ENCODE measurements around the gene FCN2. TPM values are rescaled to one million over a fixed set of nuclear protein-coding genes. Genes with fewer than 3 reads are reported as not detected.

FCN2 gene
- polyA plus RNA-seq, 1 donor (not counting 4 experiments of a cell fraction or from before 2014, with no cell fraction given): not detected

DNA sequence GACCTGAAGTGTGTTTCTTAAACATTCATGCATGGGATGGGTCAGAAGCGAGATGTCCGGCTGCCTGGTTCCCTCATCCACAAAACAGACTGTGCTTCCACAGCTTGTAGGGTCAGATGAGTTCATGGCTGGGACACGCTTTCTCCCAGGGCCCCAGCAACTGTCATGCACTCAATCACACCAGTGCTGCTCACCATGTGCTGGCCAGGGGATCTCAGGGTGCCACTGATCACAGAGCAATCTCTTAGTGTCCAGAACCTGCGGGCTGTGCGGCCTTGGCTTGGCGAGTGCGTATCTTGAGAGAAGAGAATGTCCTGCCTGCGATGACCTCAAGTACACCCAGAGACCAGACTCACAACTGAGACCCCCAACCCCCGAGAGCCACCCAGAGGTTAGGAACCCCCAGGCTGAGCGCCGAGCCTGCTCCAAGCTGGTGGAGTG, 26.0 kb upstream of the FCN2 start:
- Histone ChIP-seq H3K9ac (ENCODE audit: control insufficient read depth, extremely low read depth, insufficient read depth, low read length) (no peak overlapping the region), H3K79me2 (ENCODE audit: control insufficient read depth, insufficient read depth, low read length) (no peaks in the 10 kb centered on the region), H3K9me1 (ENCODE audit: control insufficient read depth, extremely low read depth, insufficient read depth, low read length) (no peaks in the 10 kb centered on the region), H3K4me2 (ENCODE audit: control insufficient read depth, extremely low read depth, insufficient read depth, low read depth, low read length) (no peak overlapping the region), H4K20me1 (ENCODE audit: control insufficient read depth, extremely low read depth, insufficient read depth, low read length) (no peaks in the 10 kb centered on the region), H3K27me3 (ENCODE audit: control insufficient read depth, extremely low read depth, insufficient read depth, low read length) (peaks cover 37% of the 10 kb centered on the region), H3K36me3 (ENCODE audit: control insufficient read depth in 2 of 2, extremely low read depth in 1 of 2, insufficient read depth in 2 of 2, low read length in 2 of 2) (no peaks in the 10 kb centered on the region), H3K4me1 (ENCODE audit: control insufficient read depth, extremely low read depth, insufficient read depth, low read length) (peaks cover 11% of the 10 kb centered on the region), H3K9me3 (ENCODE audit: control insufficient read depth, low read depth, low read length) (peaks cover 9% of the 10 kb centered on the region), H2AFZ (ENCODE audit: control insufficient read depth, low read length) (no peak overlapping the region), H3K27ac (ENCODE audit: control insufficient read depth, insufficient read depth, low read length) (no peak overlapping the region), H3K4me3 (ENCODE audit: control insufficient read depth in 2 of 3, extremely low read depth in 1 of 3, insufficient read depth in 2 of 3, low read depth in 1 of 3, low read length in 3 of 3) (no peak overlapping the region)
- FAIRE-seq (no peak), DNase-seq (ENCODE audit: low read depth, low spot score) (no peak)
- dilution Hi-C loops (cut with MboI; ENCODE audit: extremely low pct_ligation_motif_present, low sequenced_read_pairs): no loop called here
- TF ChIP-seq, protein P1, sequence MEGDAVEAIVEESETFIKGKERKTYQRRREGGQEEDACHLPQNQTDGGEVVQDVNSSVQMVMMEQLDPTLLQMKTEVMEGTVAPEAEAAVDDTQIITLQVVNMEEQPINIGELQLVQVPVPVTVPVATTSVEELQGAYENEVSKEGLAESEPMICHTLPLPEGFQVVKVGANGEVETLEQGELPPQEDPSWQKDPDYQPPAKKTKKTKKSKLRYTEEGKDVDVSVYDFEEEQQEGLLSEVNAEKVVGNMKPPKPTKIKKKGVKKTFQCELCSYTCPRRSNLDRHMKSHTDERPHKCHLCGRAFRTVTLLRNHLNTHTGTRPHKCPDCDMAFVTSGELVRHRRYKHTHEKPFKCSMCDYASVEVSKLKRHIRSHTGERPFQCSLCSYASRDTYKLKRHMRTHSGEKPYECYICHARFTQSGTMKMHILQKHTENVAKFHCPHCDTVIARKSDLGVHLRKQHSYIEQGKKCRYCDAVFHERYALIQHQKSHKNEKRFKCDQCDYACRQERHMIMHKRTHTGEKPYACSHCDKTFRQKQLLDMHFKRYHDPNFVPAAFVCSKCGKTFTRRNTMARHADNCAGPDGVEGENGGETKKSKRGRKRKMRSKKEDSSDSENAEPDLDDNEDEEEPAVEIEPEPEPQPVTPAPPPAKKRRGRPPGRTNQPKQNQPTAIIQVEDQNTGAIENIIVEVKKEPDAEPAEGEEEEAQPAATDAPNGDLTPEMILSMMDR (optimal IDR thresholded peaks at IDR 0.05 in 1 of 3, IDR thresholded peaks at IDR 0.05 in 1 of 3, conservative IDR thresholded peaks at IDR 0.05 in 1 of 3; ENCODE audit: extremely low read depth in 1 of 3, insufficient read depth in 2 of 3, low read length in 3 of 3): no peak
- TF ChIP-seq EZH2 (IDR thresholded peaks at IDR 0.05; ENCODE audit: low read length): no peak

DNA sequence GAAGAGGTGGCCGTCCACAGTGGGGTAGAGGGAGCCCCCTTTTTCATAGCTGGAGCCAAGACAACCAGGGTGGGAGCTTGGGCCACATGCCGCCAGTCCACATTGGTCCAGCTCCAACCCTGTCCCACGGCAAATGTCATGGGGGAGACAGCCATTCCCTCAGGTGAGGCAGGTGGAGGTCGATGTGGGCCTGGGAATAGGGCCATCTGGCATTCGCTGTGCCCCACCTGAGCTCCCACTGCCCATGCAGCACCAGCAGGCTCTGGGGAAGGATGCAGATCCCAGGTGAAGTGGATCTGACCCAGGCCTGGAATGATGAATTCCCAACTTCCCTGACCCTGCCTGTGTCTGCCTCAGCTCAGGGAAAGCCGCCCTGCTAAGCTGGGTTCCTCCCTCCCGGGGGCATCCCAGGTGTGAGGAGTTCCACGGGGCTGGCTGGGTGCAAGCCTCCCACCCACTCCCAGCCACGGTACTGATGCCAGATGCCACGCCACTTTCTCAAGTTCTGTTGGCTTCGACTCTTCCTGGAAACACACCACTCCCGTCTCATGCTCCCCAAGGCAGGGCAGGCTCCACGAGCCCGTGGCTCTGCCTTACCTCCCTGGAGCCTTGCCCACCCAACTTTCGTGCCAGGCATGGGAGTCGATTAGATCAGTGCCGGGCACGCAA, 25.2 kb upstream of the FCN2 start:
- Histone ChIP-seq H3K79me2 (ENCODE audit: control insufficient read depth, insufficient read depth, low read length) (no peaks in the 10 kb centered on the region), H3K27me3 (ENCODE audit: control insufficient read depth, extremely low read depth, insufficient read depth, low read length) (peaks cover 37% of the 10 kb centered on the region), H4K20me1 (ENCODE audit: control insufficient read depth, extremely low read depth, insufficient read depth, low read length) (no peaks in the 10 kb centered on the region), H3K4me2 (ENCODE audit: control insufficient read depth, extremely low read depth, insufficient read depth, low read depth, low read length) (no peak overlapping the region), H3K9ac (ENCODE audit: control insufficient read depth, extremely low read depth, insufficient read depth, low read length) (no peak overlapping the region), H3K27ac (ENCODE audit: control insufficient read depth, insufficient read depth, low read length) (no peak overlapping the region), H2AFZ (ENCODE audit: control insufficient read depth, low read length) (no peak overlapping the region), H3K9me1 (ENCODE audit: control insufficient read depth, extremely low read depth, insufficient read depth, low read length) (no peaks in the 10 kb centered on the region), H3K36me3 (ENCODE audit: control insufficient read depth in 2 of 2, extremely low read depth in 1 of 2, insufficient read depth in 2 of 2, low read length in 2 of 2) (no peaks in the 10 kb centered on the region), H3K9me3 (ENCODE audit: control insufficient read depth, low read depth, low read length) (peaks cover 9% of the 10 kb centered on the region), H3K4me1 (ENCODE audit: control insufficient read depth, extremely low read depth, insufficient read depth, low read length) (peaks cover 11% of the 10 kb centered on the region), H3K4me3 (ENCODE audit: control insufficient read depth in 2 of 3, extremely low read depth in 1 of 3, insufficient read depth in 2 of 3, low read depth in 1 of 3, low read length in 3 of 3) (no peak overlapping the region)
- DNase-seq (ENCODE audit: low read depth, low spot score) (no peak), FAIRE-seq (no peak)
- dilution Hi-C loops (cut with MboI; ENCODE audit: extremely low pct_ligation_motif_present, low sequenced_read_pairs): no loop called here
- no peak for TF ChIP-seq EZH2 (IDR thresholded peaks at IDR 0.05; ENCODE audit: low read length)
- TF ChIP-seq, protein P1 (optimal IDR thresholded peaks at IDR 0.05 in 1 of 3, IDR thresholded peaks at IDR 0.05 in 1 of 3, conservative IDR thresholded peaks at IDR 0.05 in 1 of 3; ENCODE audit: extremely low read depth in 1 of 3, insufficient read depth in 2 of 3, low read length in 3 of 3): no peak

All from keratinocyte (primary cell).